GM18909 (cell line): ENCODE data around the gene IMPG2.

ENCODE experiments used
- ATAC-seq: cut with Tn5 transposase; IDR thresholded peaks from one replicate; pipeline ENCODE4 v1.9.1; 2021; ENCODE audit warnings: mild to moderate bottlenecking; ENCODE audit not compliant: unreplicated experiment, poor library complexity

The IMPG2 gene

DNA sequence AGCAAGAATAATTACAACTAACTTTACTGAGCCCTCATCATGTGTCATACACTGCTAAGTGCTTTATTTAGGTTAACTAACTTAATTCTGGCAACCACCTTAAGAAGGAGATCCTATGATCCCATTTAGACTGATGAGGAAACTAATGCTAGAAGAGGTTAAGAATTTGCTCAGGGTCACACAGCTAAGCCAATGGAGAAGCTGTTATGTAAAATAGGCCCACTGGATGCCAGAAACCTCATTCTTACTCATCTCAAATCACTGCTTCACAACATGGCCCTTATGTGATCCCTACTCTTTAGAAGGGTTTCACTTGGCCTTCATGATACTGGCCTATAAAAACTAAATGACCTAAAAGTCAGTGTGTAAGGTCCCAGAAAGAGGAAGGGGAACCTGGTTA lies 41.2 kb downstream of the IMPG2 start:
- no peak for ATAC-seq

DNA sequence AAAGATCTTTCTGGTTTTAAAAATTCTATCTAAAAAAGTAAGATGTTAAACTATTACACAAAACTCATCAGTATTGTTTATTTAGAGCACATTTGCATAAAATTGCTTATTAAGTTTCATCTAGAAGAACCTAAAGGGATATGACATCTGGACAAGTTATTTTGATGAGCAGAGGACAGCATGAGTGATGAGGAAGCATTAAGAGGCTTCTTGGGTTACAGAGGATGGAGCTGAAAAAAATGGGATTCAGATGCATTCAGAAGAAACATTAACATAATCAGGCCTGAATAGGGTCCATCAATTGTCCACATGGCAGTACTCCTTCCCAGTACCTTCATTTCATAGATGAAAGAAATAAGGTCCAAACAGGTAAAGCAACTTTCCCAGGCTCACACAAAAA lies 41.6 kb downstream of the IMPG2 start:
- no peak for ATAC-seq

DNA sequence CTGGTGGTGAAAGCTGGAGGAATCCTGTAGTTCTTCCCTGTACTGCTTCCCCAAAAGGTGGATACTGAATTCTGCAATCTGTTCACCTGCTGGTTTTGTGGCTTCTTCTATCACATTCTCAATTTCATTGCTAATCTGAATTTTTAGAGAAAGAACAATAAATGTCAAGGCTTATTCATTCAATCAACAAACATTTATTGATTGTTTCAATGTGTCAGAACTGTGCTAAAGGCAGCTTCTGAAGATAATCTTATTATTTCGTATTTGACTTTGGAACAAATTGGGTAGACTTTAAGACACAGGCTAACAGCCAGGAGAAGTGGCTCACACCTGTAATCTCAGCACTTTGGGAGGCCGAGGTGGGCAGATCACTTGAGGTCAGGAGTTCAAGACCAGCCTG lies 46.8 kb downstream of the IMPG2 start:
- no peak for ATAC-seq

DNA sequence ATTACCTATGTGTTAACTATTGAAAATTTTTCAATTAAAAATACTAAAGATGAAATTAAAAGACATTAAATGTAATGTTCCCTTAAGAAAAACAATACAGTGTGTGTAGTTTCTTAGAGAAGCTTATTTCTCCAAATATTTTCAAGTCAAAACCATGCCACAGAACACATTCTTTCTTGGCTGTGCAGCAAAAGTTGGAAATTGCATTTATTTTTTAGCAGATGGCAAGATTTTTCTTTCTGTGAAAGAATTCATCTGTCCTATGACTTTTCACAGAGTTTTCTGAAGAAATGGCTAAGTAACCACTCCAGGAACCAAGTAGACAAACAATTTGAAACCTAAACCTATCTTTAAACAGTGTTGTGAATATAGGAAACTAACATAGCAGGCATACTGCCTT lies 47.2 kb downstream of the IMPG2 start:
- ATAC-seq: no peak

DNA sequence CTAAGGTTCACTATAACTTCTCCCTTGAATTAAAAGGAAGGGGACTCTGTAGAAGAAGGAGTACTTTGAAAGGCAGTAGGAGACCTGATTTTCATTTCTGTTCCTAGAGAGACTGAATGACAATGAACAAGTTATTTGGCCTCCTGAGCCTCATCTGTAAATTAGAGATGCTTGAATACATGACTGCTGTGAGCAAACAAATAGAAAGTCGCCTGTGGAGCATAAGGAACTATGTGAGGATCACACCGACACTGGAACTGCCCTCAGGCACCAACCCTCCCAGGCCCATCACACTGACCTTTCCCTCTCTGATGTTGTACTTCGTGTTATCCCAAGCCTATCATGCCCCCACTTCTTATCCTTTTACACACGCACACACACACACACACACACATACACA lies 48.6 kb downstream of the IMPG2 start:
- no peak for ATAC-seq

DNA sequence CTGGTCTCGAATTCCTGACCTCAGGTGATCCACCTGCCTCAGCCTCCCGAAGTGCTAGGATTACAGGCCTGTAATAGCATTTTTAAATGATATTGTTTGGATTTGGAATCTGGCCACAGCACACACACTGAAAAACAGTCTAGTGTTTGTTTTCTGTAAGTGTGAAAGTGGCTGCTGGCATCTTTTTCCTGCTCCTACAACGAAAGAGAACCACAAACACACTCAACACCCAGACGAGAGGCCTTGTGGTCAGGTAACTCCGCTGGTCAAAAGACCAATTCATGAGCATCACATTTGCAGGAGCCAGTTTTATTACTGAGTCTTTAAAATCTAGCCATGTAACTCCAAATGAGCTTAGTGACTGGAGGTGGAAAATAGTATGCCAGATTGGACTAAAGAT lies 50.2 kb downstream of the IMPG2 start:
- no peak for ATAC-seq

DNA sequence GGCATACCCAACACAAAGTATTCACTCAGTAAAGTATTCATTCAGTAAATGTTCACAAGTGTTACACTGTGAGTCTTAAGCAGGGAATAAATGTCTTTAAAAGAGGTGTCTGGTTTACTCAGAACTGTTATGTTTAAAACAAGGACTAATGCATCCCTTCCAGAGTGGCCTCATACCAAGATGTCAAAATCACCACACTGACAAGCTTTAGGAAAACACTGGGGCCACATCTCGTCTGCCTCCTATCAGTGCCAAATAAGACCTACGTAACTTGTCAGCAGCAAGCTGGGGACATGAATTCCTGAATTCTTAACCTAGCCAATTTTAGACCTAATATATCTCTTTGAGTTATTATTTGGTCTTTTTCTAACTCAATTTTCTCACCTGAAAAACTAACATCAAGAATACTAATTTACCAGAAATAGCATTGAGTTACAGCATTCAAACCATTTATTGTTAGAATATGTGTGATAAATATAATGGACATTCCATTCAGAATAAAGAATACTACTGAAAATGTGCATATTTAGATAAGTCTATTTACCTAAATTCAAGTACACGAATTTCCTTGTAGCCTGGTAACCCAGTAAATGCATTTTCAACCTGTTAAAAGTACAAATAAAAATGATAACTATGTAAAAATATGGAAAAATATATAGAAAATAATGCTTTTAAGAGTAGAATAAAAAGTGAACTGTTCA lies 51.3 kb downstream of the IMPG2 start:
- no peak for ATAC-seq

DNA sequence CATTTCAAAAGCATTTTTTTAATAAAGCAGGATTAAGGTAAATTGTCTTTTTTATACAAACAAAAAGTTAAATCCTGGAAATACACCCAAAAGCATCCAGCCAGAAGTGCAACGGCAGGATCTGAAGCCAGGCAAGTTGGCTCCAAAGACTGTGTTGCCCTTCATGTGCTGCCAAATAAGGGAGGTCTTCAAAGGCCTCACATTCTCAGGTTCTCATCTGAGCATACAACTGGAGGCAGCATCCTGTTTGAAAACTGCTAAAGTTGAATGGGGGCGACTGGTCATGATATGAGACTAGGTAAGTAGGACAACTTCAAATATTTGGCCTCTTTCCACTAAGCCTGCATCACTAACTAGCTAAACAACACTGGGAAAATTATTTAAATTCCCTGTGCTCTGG lies 52.2 kb downstream of the IMPG2 start:
- ATAC-seq: no peak

DNA sequence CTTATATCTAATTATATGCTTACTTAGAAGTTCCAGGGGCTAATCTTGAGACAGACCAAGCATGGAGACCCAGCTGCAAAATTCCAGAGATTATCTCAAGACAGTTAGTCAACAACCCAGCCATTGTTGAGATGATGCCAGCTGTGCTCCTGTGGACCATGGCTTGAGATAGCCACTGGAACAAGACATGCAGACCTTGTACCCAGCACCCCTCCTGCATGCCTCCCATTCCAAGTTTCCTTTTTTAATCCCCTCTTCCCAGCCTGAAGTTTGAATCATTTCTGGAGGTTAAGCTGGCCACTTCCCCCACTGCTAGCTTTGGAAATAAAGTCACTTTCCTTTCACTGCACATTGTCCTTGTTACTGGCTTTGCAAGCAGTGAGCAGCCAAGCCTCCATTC lies 53.8 kb downstream of the IMPG2 start:
- no peak for ATAC-seq

DNA sequence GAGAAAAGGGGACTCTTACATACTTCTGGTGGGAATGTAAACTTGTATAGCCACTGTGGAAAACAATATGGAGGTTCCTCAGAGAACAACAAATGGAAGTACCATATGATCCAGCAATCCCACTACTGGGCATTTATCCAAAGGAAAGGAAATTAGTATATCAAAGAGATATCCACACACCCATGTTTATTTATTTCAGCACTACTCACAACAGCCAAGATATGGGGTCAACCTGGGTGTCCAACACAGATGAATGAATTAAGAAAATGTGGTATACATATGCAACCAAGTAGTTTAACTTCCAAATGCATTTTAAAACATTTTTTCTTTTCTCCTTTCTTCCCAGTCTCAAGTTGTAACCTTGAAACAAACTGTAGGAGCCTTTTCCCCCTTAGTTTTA lies 54.3 kb downstream of the IMPG2 start:
- ATAC-seq: no peak

DNA sequence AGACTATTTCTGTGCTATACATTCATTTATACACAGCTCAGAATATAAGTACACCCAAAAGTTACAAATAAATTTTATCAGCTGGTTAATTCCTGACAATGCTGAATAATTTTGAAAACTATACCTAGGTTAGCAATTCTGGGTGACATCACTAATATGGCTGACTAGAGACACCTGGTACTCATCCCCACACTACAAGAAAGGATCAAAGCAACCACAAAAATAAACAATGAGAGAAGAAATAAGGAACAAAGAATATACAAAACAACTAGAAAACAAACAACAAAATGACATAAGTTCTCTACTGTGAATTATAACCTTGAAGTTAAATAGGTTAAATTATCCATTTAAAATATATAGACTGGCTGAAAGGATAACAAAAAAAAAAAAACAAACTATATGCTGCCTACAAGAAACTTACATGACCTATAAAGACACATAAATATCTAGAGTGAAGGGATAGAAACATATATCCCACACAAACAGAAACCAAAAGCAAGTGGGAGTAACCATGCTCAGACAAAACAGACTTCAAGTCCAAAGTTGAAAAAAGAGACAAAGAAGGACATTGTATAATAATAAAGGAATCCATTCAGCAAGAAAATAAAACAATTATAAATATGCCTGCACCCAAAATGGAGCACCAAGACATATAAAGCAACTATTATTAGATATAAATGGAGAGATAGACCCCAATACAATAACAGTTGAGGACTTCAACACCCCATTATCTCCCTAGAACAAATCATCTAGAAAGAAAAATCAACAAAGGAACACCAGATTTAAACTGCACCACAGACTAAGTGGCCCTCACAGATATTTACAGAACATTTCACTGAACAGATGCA lies 57.8 kb downstream of the IMPG2 start:
- ATAC-seq: peak; percentile 64

DNA sequence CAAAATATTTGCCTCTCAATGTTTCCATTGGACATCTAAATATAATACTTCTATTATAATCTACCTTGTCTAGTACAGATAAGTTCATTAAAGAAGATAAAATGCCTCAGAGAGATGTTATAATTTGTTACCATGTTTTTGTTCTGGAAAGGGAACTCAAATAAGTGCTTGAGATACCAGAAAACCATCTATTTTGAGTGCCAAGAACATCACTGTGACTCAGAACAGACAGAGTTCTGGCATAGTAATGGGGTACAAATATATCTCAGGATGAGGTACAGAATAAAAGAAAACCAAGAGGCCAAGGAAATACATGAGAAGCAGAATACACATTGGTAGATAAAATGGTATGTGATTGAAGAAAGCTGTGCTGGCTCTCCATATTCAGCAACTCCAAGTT lies 58.9 kb downstream of the IMPG2 start:
- no peak for ATAC-seq

DNA sequence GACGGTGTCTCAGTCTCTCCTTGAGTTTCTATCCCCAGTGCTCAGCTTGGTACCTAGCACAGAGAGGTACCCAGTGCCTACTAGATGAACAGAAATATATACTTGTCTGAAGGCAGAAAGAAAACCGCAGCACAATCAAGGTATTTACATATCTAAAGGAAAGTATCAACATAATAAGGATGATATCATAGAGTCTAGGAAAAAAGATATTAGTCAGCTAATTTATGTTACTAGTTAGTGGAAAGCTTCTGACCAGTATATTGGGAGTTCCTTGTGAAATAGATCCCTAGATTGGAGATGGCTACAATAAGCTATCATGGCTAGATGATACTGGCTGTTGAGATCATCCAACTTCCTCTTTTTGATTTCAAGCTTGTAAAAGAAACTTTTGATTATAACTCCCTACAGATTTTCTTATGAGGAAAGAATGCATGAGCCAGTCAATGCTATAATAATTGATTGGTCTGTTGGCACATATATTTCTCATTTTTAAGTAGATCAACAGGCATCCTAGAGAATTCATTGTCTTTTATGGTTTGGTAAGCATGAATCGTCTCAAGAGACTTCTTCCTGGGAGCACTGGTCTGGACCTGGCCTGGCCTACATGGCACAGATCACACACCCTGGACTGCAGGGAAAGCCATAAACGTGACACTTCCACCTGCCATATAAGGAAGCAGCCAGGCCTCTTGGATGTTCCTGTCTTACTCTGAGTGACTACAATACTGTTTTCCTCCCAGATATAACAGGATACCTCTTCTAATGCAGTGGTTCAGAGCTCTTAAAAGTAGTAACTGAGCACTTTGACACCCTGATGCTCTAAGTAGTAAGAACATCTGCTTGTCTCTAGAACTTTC lies 60.7 kb downstream of the IMPG2 start:
- ATAC-seq: no peak

DNA sequence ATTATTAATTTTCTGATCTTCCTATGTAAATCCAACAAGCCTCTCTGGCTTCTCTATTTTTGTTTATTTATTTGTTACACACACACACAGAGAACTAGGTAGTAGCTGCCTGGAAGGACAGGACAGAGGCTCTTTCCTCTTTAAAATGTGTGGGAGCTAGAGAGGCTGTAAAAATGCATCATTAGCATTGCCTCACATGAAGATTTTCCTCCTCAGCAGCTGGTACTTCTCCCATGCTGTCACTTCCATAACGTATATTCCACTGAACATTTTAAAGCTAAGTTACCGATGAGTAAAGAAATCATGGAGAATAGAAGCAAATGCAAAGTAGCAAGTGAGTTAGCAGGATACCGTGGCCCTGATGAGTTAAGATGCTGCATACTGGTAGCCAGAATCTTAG lies 63.9 kb downstream of the IMPG2 start:
- ATAC-seq: no peak

DNA sequence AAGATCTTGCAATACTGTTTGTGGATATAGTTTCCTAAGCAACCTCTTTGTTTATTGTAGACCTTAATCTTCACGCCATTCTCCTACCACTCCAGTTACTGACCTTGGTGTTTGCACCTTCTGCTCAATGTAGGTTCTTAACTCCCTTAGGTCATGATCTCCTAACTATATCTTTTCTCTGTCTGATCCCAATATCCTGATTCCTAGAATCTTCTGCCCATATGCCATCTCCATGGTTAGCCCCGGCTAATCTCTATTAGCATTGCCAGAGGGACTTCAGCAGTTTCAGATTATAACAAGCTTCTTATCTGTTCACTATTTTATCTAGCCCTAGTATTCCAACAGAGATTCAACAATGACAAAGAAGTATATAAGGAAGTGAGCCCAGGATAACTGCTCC lies 64.9 kb downstream of the IMPG2 start:
- ATAC-seq: no peak

DNA sequence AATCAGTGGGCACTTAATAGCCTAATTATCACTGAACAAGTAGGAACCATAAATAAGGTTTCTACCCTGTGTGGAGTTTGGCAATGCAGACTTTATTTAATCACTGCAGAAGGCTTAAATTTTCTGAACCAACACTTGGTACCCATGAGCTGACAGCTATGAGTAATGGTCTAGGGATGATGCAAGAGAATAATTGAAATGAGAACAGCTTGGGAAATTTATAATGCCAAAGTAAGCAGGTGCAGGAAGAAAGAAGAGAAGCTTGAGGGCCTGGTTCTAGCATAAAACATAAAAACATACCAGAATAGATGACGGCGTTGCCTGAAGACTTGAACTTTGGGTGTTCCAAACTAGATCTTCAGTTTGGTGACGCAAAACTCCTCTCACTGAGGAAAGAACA lies 67.0 kb downstream of the IMPG2 start:
- no peak for ATAC-seq

DNA sequence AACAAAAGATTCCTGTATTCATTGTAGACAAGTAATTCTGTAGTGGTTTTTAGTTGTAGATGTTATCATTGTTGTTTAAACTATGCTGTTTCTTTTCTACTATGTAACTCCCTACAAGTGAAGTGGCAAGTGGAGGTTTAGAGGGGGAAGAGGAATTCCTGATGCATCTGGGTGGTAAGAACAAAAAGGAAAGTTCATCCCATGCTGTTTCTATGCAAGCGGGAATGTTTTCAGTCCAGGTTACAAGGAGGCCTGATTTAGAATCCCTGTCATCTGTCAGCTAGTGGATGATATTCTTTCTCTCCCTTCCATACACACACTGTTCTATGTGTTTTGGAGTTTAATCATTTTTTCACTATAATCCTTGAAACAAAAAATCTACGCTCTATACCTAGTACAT lies 67.4 kb downstream of the IMPG2 start:
- ATAC-seq: no peak

DNA sequence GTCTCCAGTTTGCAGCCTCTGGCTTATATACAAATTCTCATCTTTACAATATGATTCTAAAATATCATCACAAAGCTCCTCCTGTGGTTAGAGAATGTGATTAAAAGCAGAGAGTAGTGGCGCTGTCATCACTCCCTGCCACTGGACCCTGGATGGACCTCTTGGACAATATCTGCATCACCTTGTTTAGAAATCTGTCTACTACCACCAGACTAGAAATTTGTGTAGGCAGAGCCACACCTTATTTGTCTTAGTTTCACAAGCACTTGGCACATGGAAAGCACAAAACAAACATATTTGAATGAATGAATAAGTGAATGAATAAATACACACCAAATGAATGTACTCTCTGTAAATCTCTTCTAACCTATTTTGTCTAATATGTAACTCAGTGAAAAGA lies 68.1 kb downstream of the IMPG2 start:
- ATAC-seq: no peak

DNA sequence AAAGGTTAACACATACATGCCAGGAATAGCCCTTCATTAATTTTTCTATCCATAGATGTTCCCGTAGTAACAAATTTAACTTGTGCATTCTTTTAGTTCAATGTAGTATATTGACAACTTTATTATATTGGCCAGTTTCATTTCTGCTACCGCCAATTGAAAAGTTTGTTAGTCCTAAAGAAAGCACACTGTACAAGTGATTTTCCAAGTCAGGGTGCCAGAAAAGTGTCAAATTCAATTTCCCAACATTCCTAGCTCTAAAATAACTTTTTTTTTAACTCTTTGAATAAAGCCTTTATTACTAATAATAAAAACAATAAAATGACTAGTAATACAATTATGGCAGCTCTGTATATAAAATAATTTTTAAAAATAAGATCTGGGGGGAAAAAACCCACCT lies 68.9 kb downstream of the IMPG2 start:
- no peak for ATAC-seq

DNA sequence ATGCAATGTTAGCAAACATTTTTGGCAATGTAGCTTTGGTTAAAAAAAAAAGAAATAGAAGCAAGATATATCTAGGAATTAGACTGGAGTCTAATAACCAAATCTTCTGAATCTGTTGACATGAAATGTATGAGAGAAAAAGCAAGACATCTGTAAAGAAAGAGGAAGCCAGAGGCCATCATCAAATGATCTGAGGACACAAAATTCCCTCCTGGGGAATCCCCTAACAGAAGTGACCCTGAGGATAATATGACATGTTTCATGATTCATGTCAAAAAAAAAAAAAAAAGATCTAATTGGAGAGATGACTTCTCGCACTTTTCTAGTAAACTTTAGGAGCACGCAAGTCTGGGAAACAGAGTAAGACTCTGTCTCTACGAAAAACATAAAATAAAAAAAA lies 70.9 kb downstream of the IMPG2 start:
- ATAC-seq: no peak

DNA sequence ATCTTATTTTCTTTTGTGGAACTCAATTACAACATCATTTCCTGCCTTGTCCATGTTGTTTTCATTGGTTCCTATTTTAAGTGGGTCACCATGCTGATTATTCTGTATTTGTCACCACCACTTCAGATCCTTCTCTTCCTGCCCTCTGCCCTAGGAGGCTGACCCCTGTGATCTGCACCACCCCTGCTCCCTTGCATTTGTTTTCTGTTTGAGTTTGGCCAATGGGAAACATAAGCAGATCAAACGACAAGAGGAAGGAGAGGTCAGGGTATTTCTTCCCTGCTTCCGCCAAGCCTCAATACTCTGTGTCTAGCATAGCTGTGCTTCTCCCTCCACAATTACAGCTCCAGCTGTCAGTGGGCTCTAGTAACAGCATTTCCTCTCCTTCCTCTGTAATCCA lies 71.6 kb downstream of the IMPG2 start:
- ATAC-seq: no peak
